Occipital lobe (tissue), 2 donors: Measurements from ENCODE around the gene ROBO1. TPM values are rescaled to one million over a fixed set of nuclear protein-coding genes. Genes with fewer than 3 reads are reported as not detected.
"Not testable (repeated sequence)": the region's sequence is repeated elsewhere in the genome, so short reads cannot be mapped to it uniquely, and the experiment has no call there.

Experiments
- DNase-seq: peaks from one replicate; lab custom pipeline; 2025; lab: John Stamatoyannopoulos, UW
- total RNA-seq: library from RNA; depleted of rRNA; stranded (reverse); fragments of >200 nt; gene quantifications from one replicate; pipeline ENCODE4 v1.2.3, GENCODE V29; 2014

ROBO1 gene
- total RNA-seq, 1 donor from 2014 or later: 156 TPM

GRCh38 chr3:78754066-78754743 lies 1013.6 kb downstream of the ROBO1 start:
- DNase-seq: no peak

GRCh38 chr3:78751266-78751665 lies 1016.5 kb downstream of the ROBO1 start:
- no peak for DNase-seq

GRCh38 chr3:78750291-78750690 lies 1017.5 kb downstream of the ROBO1 start:
- not testable (repeated sequence) for DNase-seq

- no peak for DNase-seq
Observed at GRCh38 chr3:78749056-78749455, 1018.7 kb downstream of the ROBO1 start.

- DNase-seq: no peak
Observed at GRCh38 chr3:78745847-78746246, 1022.0 kb downstream of the ROBO1 start.

GRCh38 chr3:78742491-78742890 lies 1025.3 kb downstream of the ROBO1 start:
- DNase-seq: no peak

GRCh38 chr3:78742041-78742440 lies 1025.8 kb downstream of the ROBO1 start:
- DNase-seq: no peak

GRCh38 chr3:78741066-78741645 lies 1026.6 kb downstream of the ROBO1 start:
- no peak for DNase-seq

GRCh38 chr3:78738833-78739232 lies 1029.0 kb downstream of the ROBO1 start:
- no peak for DNase-seq

- DNase-seq: no peak
Observed at GRCh38 chr3:78737988-78738387, 1029.8 kb downstream of the ROBO1 start.

- no peak for DNase-seq
Observed at GRCh38 chr3:78736863-78737262, 1030.9 kb downstream of the ROBO1 start.

- no peak for DNase-seq
Observed at GRCh38 chr3:78734048-78734637, 1033.7 kb downstream of the ROBO1 start.

- no peak for DNase-seq
Observed at GRCh38 chr3:78732893-78733292, 1034.9 kb downstream of the ROBO1 start.

GRCh38 chr3:78732471-78732870 lies 1035.3 kb downstream of the ROBO1 start:
- DNase-seq: no peak

GRCh38 chr3:78729946-78730345 lies 1037.9 kb downstream of the ROBO1 start:
- DNase-seq: no peak

- DNase-seq: peak; percentile 63
Observed at GRCh38 chr3:78728406-78729145, 1039.2 kb downstream of the ROBO1 start.

GRCh38 chr3:78726545-78726944 lies 1041.3 kb downstream of the ROBO1 start:
- DNase-seq: no peak

- no peak for DNase-seq
Observed at GRCh38 chr3:78725703-78726246, 1042.0 kb downstream of the ROBO1 start.

- no peak for DNase-seq
Observed at GRCh38 chr3:78724859-78725258, 1042.9 kb downstream of the ROBO1 start.

- not testable (repeated sequence) for DNase-seq
Observed at GRCh38 chr3:78724364-78724763, 1043.4 kb downstream of the ROBO1 start.

GRCh38 chr3:78721771-78722543 lies 1045.8 kb downstream of the ROBO1 start:
- DNase-seq: no peak
